Ascending aorta (tissue), 2 donors: ENCODE measurements around the gene CNST. TPM values are rescaled to one million over a fixed set of nuclear protein-coding genes. Genes with fewer than 3 reads are reported as not detected.
"Not testable (repeated sequence)": the region's sequence is repeated elsewhere in the genome, so short reads cannot be mapped to it uniquely, and the experiment has no call there.

ENCODE experiments used
- DNase-seq, 2 donors: peaks; one replicate each; pipeline ENCODE4 v3.0.0-alpha.2; 2019; ENCODE audit warnings: low spot score in 2 of 2
- H3K27ac ChIP-seq, 2 donors: fragments of 200-600 bp; sonication (generic); one replicate each; pipeline ENCODE4 v1.5.1; 2016 to 2017; ENCODE audit warnings: mild to moderate bottlenecking in 1 of 2
- H3K27me3 ChIP-seq: fragments of 200-600 bp; sonication (generic); one replicate; pipeline ENCODE4 v1.5.1; 2017
- H3K36me3 ChIP-seq, 2 donors: fragments of 200-600 bp; sonication (generic); one replicate each; pipeline ENCODE4 v1.5.1; 2016
- H3K4me1 ChIP-seq, 2 donors: fragments of 200-600 bp; sonication (generic); one replicate each; pipeline ENCODE4 v1.5.1; 2016 to 2017; ENCODE audit warnings: mild to moderate bottlenecking in 1 of 2
- H3K4me3 ChIP-seq, 2 donors: fragments of 200-600 bp; sonication (generic); one replicate each; pipeline ENCODE4 v1.5.1; 2016 to 2017; ENCODE audit warnings: mild to moderate bottlenecking in 1 of 2
- H3K9me3 ChIP-seq, 2 donors: fragments of 200-600 bp; sonication (generic); one replicate each; pipeline ENCODE4 v1.5.1; 2016
- intact Hi-C: fragments of 100-400 bp; cut with DNase I; formaldehyde crosslinking; loops from one replicate; pipeline ENCODE4 v1.15.1; 2023
- total RNA-seq: library from RNA; depleted of rRNA; stranded (reverse); fragments of >200 nt; gene quantifications from one replicate; pipeline ENCODE4 v1.1.0, GENCODE V29; 2016
- TF ChIP-seq, protein P1 (sequence below), 3 experiments: fragments of 200-600 bp in 2 of 3; fragments of 450-650 bp in 1 of 3; sonication (generic) in 2 of 3; IDR thresholded peaks; one replicate each; pipeline ENCODE4 v1.5.1; 2016 to 2019; ENCODE audit warnings: antibody characterized with exemption in 3 of 3, mild to moderate bottlenecking in 1 of 3, moderate library complexity in 1 of 3

The CNST gene
- total RNA-seq, 1 donor from 2014 or later, result 125 TPM

DNA sequence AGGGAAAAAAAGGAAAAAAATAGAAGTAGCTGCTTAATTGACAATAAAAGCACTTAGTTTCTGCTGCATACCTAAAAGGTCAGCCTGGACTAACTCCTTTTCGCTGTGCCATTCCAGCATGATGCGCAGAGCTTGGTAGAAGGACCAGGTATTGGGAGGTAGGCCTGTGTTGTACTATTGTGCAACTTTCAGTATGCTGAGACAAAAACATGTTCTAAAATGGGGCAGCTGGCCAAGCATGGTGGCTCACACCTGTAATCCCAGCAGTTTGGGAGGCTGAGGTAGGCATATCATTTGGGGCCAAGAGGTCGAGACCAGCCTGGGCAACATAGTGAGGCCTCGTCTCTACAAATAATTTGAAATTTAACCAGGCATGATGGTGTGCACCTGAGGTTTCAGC, 142.9 kb downstream of the CNST start:
- Histone ChIP-seq H3K36me3 (no peaks in the 10 kb centered on the region), H3K9me3 (no peaks in the 10 kb centered on the region), H3K27me3 (no peaks in the 10 kb centered on the region), H3K27ac (no peak overlapping the region), H3K4me1 (no peaks in the 10 kb centered on the region), H3K4me3 (no peak overlapping the region)
- intact Hi-C loops, result no loop called here
- DNase-seq, result no peak
- TF ChIP-seq, protein P1, sequence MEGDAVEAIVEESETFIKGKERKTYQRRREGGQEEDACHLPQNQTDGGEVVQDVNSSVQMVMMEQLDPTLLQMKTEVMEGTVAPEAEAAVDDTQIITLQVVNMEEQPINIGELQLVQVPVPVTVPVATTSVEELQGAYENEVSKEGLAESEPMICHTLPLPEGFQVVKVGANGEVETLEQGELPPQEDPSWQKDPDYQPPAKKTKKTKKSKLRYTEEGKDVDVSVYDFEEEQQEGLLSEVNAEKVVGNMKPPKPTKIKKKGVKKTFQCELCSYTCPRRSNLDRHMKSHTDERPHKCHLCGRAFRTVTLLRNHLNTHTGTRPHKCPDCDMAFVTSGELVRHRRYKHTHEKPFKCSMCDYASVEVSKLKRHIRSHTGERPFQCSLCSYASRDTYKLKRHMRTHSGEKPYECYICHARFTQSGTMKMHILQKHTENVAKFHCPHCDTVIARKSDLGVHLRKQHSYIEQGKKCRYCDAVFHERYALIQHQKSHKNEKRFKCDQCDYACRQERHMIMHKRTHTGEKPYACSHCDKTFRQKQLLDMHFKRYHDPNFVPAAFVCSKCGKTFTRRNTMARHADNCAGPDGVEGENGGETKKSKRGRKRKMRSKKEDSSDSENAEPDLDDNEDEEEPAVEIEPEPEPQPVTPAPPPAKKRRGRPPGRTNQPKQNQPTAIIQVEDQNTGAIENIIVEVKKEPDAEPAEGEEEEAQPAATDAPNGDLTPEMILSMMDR (IDR thresholded peaks at IDR 0.05), result no peak

DNA sequence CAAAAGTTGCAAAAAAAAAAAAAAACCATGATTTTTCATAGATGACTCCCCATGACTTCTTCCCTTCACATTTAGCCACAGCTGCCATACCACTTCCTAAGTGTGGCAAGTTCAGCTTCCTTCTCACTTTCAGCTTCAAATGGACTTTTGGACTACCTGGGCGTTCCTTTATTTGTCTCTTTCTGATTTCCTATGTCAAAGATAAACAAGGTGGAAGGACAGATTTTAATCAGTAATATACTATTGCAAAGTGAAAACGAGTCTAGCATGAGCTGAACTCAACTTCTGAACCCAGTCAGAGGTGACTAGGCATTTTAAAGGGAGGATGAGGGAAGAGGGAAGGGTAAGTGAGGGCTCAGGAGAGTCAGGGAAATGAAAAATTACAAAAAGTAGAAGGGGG, 143.6 kb downstream of the CNST start:
- Histone ChIP-seq H3K27me3 (no peaks in the 10 kb centered on the region), H3K4me1 (no peaks in the 10 kb centered on the region), H3K9me3 (no peaks in the 10 kb centered on the region), H3K27ac (no peak overlapping the region), H3K36me3 (no peaks in the 10 kb centered on the region), H3K4me3 (no peak overlapping the region)
- no peak for DNase-seq
- TF ChIP-seq, protein P1 (IDR thresholded peaks at IDR 0.05), result no peak
- intact Hi-C loops, result no loop called here

DNA sequence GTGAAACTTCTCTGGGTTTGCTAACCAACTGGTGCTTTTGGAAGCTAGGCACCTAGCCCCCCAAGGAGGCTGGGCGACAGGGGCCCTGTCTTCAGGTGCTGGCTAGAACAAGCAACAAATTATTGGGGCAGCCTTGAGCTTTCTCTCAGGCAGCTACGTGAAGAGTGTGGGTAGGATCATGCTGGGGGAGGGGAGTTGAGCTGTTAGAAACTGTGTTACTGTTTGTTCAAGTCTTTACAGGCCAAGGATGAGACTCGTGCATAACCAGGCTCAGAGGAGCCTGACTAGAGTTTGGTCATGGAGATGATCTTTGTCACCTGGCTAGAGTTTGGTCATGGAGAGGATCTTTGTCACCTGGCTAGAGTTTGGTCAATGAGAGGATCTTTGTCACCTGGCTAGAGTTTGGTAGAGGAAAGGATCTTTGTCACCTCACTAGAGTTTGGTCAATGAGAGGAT, 145.3 kb downstream of the CNST start:
- TF ChIP-seq, protein P1 (IDR thresholded peaks at IDR 0.05), result no peak
- no peak for DNase-seq
- Histone ChIP-seq H3K36me3 (no peaks in the 10 kb centered on the region), H3K4me1 (no peaks in the 10 kb centered on the region), H3K4me3 (no peak overlapping the region), H3K27me3 (no peaks in the 10 kb centered on the region), H3K27ac (no peak overlapping the region), H3K9me3 (no peaks in the 10 kb centered on the region)
- intact Hi-C loops, result no loop called here

DNA sequence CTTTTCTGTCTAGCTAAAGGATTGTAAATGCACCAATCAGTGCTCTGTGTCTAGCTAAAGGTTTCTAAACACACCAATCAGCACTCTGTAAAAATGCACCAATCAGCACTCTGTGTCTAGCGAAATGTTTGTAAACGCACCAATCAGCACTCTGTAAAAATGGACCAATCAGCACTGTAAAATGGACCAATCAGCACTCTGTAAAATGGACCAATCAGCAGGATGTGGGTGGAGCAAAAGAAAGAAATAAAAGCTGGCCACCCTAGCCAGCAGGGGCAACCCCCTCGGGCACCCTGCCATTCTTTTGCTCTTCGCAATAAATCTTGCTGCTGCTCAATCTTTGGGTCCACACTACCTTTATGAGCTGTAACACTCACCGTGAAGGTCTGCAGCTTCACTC, 146.2 kb downstream of the CNST start:
- DNase-seq, H3K27me3 ChIP-seq, H3K4me1 ChIP-seq, intact Hi-C loops, H3K9me3 ChIP-seq, H3K4me3 ChIP-seq, H3K36me3 ChIP-seq, H3K27ac ChIP-seq: not testable (repeated sequence)

Other genes with a start within 250 kb of the CNST start
- gene SMYD3, start 59.2 kb upstream of the CNST start, total RNA-seq, result 0.32 TPM
- 1.6 TPM for gene TFB2M, start 195 bp upstream of the CNST start, total RNA-seq
- 8.6 TPM for gene SCCPDH, start 158.0 kb downstream of the CNST start, total RNA-seq